SK-N-SH (cell line): Measurements from ENCODE around the gene UBE2L5. TPM values are rescaled to one million over a fixed set of nuclear protein-coding genes. Genes with fewer than 3 reads are reported as not detected.

Experiments used
- CTCF ChIA-PET: fragments of 300-600, 350-600 bp; formaldehyde crosslinking; extraction: SDS; loops from one replicate; lab custom pipeline; 2021; lab: Yijun Ruan, JAX
- POLR2A ChIA-PET: fragments of 350-600 bp; sonication (Branson Sonifier 250); formaldehyde crosslinking; extraction: SDS; loops from one replicate; lab custom pipeline; 2020; ENCODE audit warnings: antibody characterized with exemption, inconsistent platforms; lab: Yijun Ruan, JAX
- DNase-seq: peaks from one replicate; pipeline ENCODE4 v3.0.0; 2012
- H2AFZ ChIP-seq: fragments of 200-600 bp; sonication (generic); 2 replicates; pipeline ENCODE4 v1.8.1; 2016; ENCODE audit warnings: antibody characterized with exemption, mild to moderate bottlenecking, low read depth
- H3F3A ChIP-seq: fragments of 200-600 bp; sonication (generic); replicated peaks from 2 replicates; pipeline ENCODE3; 2016; ENCODE audit warnings: antibody characterized with exemption, mild to moderate bottlenecking; ENCODE audit not compliant: insufficient read depth
- H3K27ac ChIP-seq, 2 experiments: fragments of 200-500 bp in 1 of 2; fragments of 200-600 bp in 1 of 2; sonication (Bioruptor generic) in 1 of 2; sonication (generic), shearing (Covaris generic) in 1 of 2; 2 replicates each; pipeline versions ENCODE4 v1.5.1 to v1.6.1; 2014 to 2016; ENCODE audit warnings: low read depth in 2 of 2, inconsistent platforms in 1 of 2, low read length in 1 of 2, mild to moderate bottlenecking in 1 of 2, mixed read lengths in 1 of 2
- H3K27me3 ChIP-seq: fragments of 200-600 bp; sonication (generic), shearing (Covaris generic); 2 replicates; pipeline ENCODE4 v1.6.1; 2016; ENCODE audit warnings: mixed run types; ENCODE audit not compliant: insufficient read depth
- H3K36me3 ChIP-seq, 2 experiments: fragments of 200-500 bp in 1 of 2; fragments of 200-600 bp in 1 of 2; sonication (Bioruptor generic) in 1 of 2; sonication (generic) in 1 of 2; replicated peaks in 1 of 2; 2 replicates each; pipeline versions ENCODE3 to v1.5.1; 2014 to 2016; ENCODE audit warnings: low read length in 1 of 2, mild to moderate bottlenecking in 1 of 2; ENCODE audit not compliant: insufficient read depth in 2 of 2, control insufficient read depth in 1 of 2
- H3K4me1 ChIP-seq, 2 experiments: fragments of 200-500 bp in 1 of 2; fragments of 200-600 bp in 1 of 2; sonication (Bioruptor generic) in 1 of 2; sonication (generic), shearing (Covaris generic) in 1 of 2; 2 replicates each; pipeline versions ENCODE4 v1.5.1 to v1.6.1; 2014 to 2016; ENCODE audit warnings: low read depth in 1 of 2, low read length in 1 of 2, mixed run types in 1 of 2; ENCODE audit not compliant: insufficient read depth in 2 of 2, control insufficient read depth in 1 of 2
- H3K4me2 ChIP-seq: fragments of 200-600 bp; sonication (generic), shearing (Covaris generic); 2 replicates; pipeline ENCODE4 v1.6.1; 2017; ENCODE audit warnings: mixed run types
- H3K4me3 ChIP-seq, 2 experiments: fragments of 200-500 bp in 1 of 2; fragments of 200-600 bp in 1 of 2; sonication (Bioruptor generic) in 1 of 2; sonication (generic), shearing (Covaris generic) in 1 of 2; 2 replicates each; pipeline versions ENCODE4 v1.5.1 to v1.8.1; 2014 to 2016; ENCODE audit warnings: low read depth in 2 of 2, inconsistent platforms in 1 of 2, low read length in 1 of 2, mild to moderate bottlenecking in 1 of 2, mixed read lengths in 1 of 2, moderate library complexity in 1 of 2
- H3K79me2 ChIP-seq: fragments of 200-600 bp; sonication (generic); 2 replicates; pipeline ENCODE4 v1.8.1; 2017; ENCODE audit warnings: mild to moderate bottlenecking; ENCODE audit not compliant: insufficient read depth
- H3K9ac ChIP-seq: fragments of 200-600 bp; sonication (generic); 2 replicates; pipeline ENCODE4 v1.6.1; 2017; ENCODE audit warnings: mixed run types
- H3K9me2 ChIP-seq: fragments of 200-600 bp; sonication (generic); 2 replicates; pipeline ENCODE4 v1.6.1; 2017; ENCODE audit warnings: mixed run types
- H3K9me3 ChIP-seq: fragments of 200-600 bp; sonication (generic); 2 replicates; pipeline ENCODE4 v1.6.1; 2017; ENCODE audit warnings: mixed run types, mild to moderate bottlenecking, moderate library complexity
- H4K20me1 ChIP-seq: fragments of 200-600 bp; sonication (generic); 2 replicates; pipeline ENCODE4 v1.6.1; 2017; ENCODE audit warnings: mild to moderate bottlenecking, mixed run types; ENCODE audit not compliant: insufficient read depth
- ELF1 ChIP-seq: IDR thresholded peaks from 2 replicates; pipeline ENCODE4 v1.4.0; 2012
- FOXJ3 ChIP-seq: sonication (generic); formaldehyde crosslinking; IDR thresholded peaks from 2 replicates; pipeline ENCODE4 v1.5.1; 2020; ENCODE audit warnings: mild to moderate bottlenecking, missing genetic modification reagents
- GABPA ChIP-seq: IDR thresholded peaks from 2 replicates; pipeline ENCODE4 v1.4.0; 2012; ENCODE audit warnings: low read depth, mild to moderate bottlenecking
- GATA2 ChIP-seq: sonication (generic); formaldehyde crosslinking; IDR thresholded peaks from 2 replicates; pipeline ENCODE4 v1.5.0; 2020; ENCODE audit warnings: mild to moderate bottlenecking, missing genetic modification reagents
- MAX ChIP-seq: IDR thresholded peaks from 2 replicates; pipeline ENCODE4 v1.4.0; 2012; ENCODE audit warnings: low read depth
- MEF2A ChIP-seq: IDR thresholded peaks from 2 replicates; pipeline ENCODE4 v1.4.0; 2012; ENCODE audit warnings: low read depth, borderline replicate concordance
- RAD21 ChIP-seq: IDR thresholded peaks from 2 replicates; pipeline ENCODE4 v1.6.1; 2012; ENCODE audit warnings: mild to moderate bottlenecking, low read length
- REST ChIP-seq: IDR thresholded peaks from 2 replicates; pipeline ENCODE4 v1.6.1; 2012; ENCODE audit warnings: mild to moderate bottlenecking, low read depth, low read length, moderate library complexity
- RFX5 ChIP-seq: IDR thresholded peaks from 2 replicates; pipeline ENCODE4 v1.6.1; 2012; ENCODE audit warnings: mild to moderate bottlenecking, improper control_type of control experiment, low read length
- RXRA ChIP-seq: IDR thresholded peaks from 2 replicates; pipeline ENCODE4 v1.4.0; 2012; ENCODE audit warnings: low read depth, mild to moderate bottlenecking, borderline replicate concordance
- SIN3A ChIP-seq: IDR thresholded peaks from 2 replicates; pipeline ENCODE4 v1.6.1; 2012; ENCODE audit warnings: low read depth, mild to moderate bottlenecking, low read length, moderate library complexity, borderline replicate concordance
- TAF1 ChIP-seq: IDR thresholded peaks from 2 replicates; pipeline ENCODE4 v1.6.1; 2012; ENCODE audit warnings: low read depth, mild to moderate bottlenecking, low read length, moderate library complexity, borderline replicate concordance
- TEAD4 ChIP-seq: IDR thresholded peaks from 2 replicates; pipeline ENCODE4 v1.4.0; 2012; ENCODE audit warnings: mild to moderate bottlenecking, borderline replicate concordance; ENCODE audit not compliant: insufficient read depth
- ZBTB33 ChIP-seq: IDR thresholded peaks from 2 replicates; pipeline ENCODE4 v1.4.0; 2012; ENCODE audit warnings: low read depth, borderline replicate concordance
- WGBS: methylation state at CpG from one replicate; pipeline ENCODE4 v1.1.6; 2017; ENCODE audit warnings: low lambda C conversion rate; 5-methylcytosine and 5-hydroxymethylcytosine counted together
- polyA plus RNA-seq, 3 experiments: library from polyadenylated mRNA; depleted of rRNA; stranded (reverse); fragments of >200 nt; gene quantifications; 2 replicates each; pipeline ENCODE4 v1.2.3, GENCODE V29; 2012

Gene UBE2L5
- polyA plus RNA-seq, 1 of the 3 experiments (the other 2 are of a cell fraction): 0.02 TPM

GRCh38 chr13:30410705-30411125 lies 11.6 kb upstream of the UBE2L5 start:
- POLR2A ChIA-PET: no interaction called here

More at GRCh38 chr13:30410705-30411125, 11.6 kb upstream of the UBE2L5 start:
- Histone ChIP-seq H3K79me2 (no peaks in the 10 kb centered on the region), H2AFZ (no peak overlapping the region)
- WGBS: 92% methylated on average over 2 of the region's 2 CpGs
- TF ChIP-seq RFX5: no peak
- no peak for TF ChIP-seq TAF1
- TF ChIP-seq RAD21: no peak
- no peak for TF ChIP-seq MAX
- TF ChIP-seq GATA2 (CRISPR knock-in tag): no peak
- TF ChIP-seq FOXJ3 (CRISPR knock-in tag): no peak
- TF ChIP-seq REST: no peak
- TF ChIP-seq SIN3A: no peak
- TF ChIP-seq ELF1: no peak
- TF ChIP-seq RXRA: no peak
- no peak for TF ChIP-seq GABPA
- TF ChIP-seq TEAD4: no peak
- no peak for TF ChIP-seq MEF2A
- no peak for TF ChIP-seq ZBTB33
- TF ChIP-seq, all 33 proteins: peak for 0
- Histone ChIP-seq H4K20me1 (no peaks in the 10 kb centered on the region), H3K27ac (no peak overlapping the region), H3K4me1 (peaks cover 0 to 4% of the 10 kb centered on the region in 2 experiments; a peak in 1 of 4 replicates), H3K9ac (no peak overlapping the region), H3F3A (peaks cover 8% of the 10 kb centered on the region), H3K27me3 (no peaks in the 10 kb centered on the region), H3K4me3 (no peak overlapping the region), H3K9me3 (no peaks in the 10 kb centered on the region), H3K36me3 (no peaks in the 10 kb centered on the region), H3K9me2 (no peaks in the 10 kb centered on the region), H3K4me2 (no peak overlapping the region)
- no peak for DNase-seq
- CTCF ChIA-PET: no interaction called here
